ENCODE results near the gene SERPINC1.

SERPINC1 gene

DNA sequence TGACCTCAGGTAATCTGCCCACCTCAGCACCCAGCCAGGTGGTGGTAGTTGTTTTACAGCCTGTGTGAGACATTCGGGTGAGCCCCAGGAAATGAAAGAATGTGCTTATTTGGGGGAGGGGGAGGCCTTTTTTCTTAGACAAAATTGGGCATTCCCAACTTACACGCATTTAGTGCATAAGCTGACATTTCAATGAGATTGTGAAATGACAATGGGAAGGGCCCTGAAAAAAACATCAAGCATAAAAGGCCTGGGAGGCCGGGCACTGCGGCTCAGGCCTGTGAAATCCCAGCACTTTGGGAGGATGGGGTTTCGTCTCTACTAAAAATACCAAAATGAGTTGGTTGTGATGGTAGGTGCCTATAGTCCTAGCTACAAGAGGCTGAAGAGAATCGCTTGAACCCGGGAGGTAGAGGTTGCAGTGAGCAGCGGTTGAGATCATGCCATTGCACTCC, 54.3 kb downstream of the SERPINC1 start:
- peak; percentile 37 for DNase-seq

- DNase-seq, result peak; percentile 63
These were observed 54.9 kb downstream of the SERPINC1 start for GRCh38 chr1:173862146-173862768.

GRCh38 chr1:173861731-173862145, 55.4 kb downstream of the SERPINC1 start:
- DNase-seq, result peak; percentile 70

DNA sequence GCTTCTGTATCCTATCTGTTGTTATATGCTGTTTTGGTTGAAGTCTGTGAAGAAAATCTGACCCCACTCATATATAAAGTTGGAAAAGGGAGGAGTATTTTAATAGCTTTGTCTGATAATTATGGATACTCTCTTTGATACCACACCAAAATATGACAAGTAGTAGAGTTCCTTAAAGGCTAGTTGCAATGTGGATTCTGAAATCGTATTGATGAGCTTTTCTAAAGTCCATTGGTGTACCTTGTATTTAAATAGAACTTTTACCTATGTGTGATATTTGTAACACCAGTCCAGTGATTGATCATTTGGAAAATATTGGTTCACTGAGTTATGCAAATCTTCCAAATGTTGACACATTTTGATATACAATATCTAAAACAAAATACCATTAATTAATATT, 57.1 kb downstream of the SERPINC1 start:
- no peak for DNase-seq

DNA sequence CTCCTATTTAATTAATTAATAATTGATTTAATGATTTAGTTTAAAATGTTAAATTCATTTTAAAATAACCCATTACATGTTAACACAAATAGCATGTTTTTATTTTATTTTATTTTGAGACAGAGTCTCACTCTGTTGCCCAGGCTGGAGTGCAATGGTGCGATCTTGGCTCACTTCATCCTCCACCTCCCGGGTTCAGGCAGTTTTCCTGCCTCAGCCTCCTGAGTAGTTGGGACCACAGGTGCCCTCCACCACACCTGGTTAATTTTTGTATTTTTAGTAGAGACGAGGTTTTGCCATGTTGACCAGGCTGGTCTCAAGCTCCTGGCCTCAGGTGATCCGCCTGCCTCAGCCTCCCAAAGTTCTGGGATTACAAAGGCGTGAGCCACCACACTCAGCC, 57.6 kb downstream of the SERPINC1 start:
- DNase-seq, result peak; percentile 15

DNA sequence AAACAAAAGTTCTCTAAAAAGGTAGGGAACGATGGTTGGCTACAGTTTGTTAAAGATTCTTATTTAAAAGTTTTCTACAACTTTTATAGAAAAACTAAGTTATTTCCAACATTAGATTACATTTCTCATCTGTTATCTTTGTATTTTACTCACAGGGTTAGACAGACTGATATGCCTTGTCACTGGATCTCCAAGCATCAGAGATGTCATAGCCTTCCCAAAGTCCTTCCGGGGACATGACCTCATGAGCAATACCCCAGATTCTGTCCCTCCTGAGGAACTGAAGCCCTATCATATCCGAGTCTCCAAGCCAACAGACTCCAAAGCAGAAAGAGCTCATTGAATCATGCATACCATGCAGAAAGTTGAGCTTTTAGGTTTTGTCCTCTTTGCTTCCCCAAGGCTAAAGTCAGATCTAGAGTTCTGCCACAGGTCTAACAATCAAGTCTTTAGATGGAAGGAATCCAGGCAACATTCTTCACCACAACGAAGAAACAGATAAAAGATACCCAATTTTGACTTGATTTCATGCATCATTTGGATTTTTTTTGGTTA, 59.7 kb downstream of the SERPINC1 start:
- DNase-seq, result no peak

DNA sequence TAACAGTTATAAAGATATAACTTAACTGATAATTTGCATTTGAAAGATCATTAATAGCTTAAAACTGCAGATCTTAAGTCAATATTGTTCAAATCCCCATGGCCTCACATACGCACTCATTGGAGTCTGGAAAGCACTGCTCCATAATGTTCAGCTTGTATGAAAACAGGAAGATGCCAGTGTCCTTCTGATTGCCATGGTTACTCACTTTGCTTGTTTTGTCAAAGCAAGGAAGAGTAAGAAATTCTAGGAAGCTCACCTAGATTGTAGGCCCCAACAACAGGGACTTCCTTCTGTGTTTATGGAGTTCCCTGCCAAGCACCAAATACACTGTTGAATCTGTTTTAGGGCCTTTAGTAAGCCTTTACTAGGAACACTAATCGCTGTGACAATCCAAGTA, 60.2 kb downstream of the SERPINC1 start:
- no peak for DNase-seq

- no peak for DNase-seq
These were observed 61.1 kb downstream of the SERPINC1 start for GRCh38 chr1:173856014-173856413.

Data from stimulated activated CD4-positive, alpha-beta T cell treated with anti-CD3 and anti-CD28 coated beads, Interleukin-15, amount 100 ng/mL, for 24 hours (primary cell).